GM19035 (cell line): ENCODE data around the gene CELF2.

Source experiments
- ATAC-seq: cut with Tn5 transposase; IDR thresholded peaks from one replicate; pipeline ENCODE4 v1.9.1; 2021; ENCODE audit not compliant: unreplicated experiment

CELF2 gene

DNA sequence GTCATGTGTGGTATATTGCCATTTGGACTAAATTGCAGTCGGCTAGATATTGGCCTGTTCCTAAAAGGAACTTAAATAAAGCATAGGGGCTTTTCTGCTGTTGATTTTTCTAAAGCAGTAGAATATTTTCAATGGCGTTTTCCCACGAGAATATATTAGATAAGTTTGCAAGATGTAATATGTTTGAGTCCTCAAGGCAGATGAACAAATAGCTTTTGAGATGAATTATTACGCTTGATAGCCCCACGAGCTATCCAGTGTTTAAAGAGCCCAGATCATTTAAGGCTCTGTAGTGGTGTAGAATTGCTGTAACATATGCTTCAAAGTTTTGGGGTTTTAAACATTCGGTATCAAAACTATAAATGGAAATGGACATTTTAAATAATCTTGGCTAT lies 2.9 kb downstream of the CELF2 start:
- no peak for ATAC-seq

DNA sequence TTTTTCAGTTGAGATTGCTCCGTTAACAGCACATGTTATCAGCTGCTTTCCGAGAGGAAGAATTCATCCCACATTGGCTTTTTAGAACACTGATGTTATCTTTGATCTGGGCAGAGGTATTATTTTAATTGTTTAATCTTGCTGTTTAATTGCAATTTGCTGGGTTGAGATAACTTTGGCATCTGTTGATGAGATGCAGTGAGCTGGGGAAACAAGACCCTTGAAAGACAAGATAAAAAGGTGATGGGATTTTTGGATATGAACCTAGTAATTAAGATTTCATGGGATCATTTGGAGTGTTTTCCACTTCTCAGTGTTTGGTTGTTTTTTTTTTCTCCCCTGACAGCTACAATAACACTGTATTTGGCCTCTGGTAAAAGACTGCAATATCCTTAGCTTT lies 4.5 kb downstream of the CELF2 start:
- no peak for ATAC-seq

DNA sequence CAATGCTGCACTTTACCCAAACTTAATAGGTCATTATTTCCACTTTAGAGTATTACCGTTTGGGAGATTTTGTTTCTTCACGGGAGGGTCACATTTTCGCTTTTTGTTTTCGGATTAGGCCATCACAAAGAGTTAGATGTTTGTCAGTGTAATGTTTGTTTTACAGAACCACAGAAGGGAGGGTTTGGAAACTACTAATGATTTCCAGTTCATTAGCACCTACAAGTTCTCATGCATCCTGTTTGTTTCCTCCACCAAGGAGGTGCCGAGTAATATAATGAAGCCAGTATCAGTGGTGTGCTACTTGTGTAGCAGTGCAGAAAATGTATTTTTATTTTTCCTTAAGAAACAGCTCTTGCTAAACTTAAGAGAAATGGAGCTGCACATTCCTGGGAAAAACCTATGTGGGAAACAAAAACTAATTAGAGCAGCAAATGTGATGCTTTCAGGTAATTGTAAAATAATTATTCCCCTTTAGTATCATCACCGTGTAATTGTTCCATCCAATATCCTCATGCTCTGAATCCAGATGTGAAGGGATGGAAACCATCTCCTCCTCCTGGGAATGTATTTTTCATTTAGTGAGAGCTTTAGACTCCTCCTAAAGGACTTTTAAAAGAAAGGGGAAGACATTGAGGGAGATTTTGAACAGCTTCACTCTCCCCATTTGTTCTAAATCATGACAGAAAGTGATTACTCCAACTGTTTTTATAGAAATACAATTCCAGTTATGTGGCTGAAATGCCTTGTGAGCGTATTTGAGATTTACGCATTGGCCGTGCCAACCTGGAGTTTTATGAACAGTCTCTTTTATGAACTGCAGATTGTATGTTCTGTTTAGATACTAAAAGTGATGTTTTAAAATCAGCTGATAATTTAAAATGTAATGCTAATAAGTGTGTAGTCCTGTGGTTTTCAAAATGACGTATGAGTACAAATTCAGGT lies 5.6 kb downstream of the CELF2 start:
- no peak for ATAC-seq

DNA sequence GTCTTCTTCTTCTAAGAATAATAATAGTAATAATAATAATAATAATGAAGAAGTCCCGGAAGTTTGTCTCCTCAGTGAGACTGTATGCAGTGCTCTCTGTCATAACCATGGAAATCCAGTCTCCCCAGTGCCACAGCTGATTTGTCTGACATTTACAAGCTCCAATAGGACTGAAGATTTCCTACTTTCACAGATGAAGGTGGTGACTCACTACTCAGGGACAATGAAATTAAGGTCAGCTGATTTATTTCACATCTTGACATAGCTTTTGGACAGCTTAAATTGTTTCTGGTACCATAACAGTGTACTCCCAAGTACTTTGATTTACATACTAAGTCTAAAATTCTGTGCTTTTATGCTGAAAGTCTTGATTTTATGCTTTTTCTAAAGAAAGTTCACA lies 6.9 kb downstream of the CELF2 start:
- no peak for ATAC-seq

DNA sequence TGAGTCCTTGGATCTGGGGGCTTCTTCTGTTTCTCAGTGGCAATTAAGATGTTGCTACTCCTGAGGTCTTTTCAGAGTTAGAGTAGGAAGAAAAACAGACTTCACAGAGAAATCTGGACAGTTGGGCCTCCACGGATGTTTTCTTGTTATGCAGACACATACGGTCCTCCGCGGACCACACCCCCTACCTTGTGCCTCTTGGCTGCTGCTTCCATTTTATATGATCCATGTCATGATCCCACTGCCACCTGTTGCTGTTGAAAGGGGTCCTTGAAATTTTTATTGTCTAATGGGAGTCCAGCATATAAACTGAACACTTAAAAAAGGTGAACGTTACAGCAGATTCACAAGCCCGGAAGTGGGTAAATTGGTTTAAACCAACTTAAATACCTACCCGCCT lies 8.3 kb downstream of the CELF2 start:
- no peak for ATAC-seq

DNA sequence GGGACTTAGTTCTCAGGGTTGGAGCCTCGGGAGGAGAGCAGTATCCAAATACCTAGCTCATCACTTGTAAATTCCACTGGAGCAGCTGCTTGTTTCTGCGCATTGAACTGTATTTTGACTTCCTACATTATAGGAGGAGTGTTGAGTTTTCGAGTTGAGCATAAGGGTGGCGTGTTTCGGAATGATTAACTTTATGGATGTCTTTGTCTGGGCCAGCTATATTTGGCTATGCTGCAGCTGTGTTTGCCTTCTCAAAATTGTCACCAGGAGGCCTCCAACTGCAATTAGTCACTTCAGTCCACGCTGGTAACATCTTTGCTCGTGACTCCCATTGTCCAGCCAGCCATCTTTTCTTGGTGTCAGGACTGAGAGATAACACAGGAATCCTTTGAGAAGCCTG lies 9.1 kb downstream of the CELF2 start:
- ATAC-seq: no peak

DNA sequence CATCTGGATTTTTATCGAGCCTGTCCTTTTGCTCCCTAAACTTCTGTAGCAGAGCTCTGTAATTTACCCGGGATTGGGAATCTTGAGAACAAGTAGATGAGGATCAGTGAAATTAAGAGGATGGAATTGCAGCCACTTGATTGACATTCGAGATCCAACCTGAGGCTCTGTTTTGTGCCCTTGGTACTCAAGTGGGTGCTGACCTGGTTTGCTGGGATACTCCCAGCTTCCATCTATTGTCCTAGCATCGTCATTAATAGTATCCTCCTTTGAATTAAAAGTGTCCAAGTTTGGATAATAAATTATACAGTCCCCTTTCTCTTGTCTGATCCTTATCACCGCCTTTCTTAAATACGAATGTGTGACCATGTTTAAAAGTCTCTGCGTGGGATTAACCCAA lies 17.1 kb downstream of the CELF2 start:
- no peak for ATAC-seq

DNA sequence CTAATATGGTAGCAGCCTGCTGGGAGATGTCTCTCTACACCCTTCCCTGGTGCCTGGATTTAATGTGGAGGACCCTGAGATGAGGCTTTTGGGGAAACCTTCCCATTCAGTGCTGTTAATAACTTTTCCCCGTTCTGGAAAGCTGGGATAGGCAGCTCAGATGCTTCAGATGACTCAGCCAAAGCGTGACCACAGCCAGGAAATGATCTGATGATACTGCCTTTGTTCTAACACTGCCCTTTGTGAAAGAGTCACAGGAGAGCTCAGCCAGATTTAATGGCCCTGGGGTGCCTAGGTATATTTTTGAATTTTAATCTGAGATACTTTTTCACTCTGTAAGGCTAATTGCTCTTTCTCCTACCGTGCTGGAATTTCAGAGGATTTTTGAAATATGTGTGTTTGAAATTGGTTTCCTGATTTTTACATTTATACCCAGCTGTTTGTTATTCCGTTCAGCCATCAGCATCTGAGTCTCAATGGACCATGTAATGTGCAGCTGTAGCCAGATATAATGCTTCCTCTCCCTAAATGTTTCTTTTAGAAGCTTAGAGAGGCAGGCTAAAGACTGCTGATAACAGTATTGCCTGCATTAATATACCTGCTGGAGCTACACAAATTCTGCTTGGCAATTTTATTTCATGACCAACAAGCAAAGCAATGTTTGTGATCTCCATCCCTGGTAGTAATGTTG lies 17.8 kb downstream of the CELF2 start:
- ATAC-seq: no peak

DNA sequence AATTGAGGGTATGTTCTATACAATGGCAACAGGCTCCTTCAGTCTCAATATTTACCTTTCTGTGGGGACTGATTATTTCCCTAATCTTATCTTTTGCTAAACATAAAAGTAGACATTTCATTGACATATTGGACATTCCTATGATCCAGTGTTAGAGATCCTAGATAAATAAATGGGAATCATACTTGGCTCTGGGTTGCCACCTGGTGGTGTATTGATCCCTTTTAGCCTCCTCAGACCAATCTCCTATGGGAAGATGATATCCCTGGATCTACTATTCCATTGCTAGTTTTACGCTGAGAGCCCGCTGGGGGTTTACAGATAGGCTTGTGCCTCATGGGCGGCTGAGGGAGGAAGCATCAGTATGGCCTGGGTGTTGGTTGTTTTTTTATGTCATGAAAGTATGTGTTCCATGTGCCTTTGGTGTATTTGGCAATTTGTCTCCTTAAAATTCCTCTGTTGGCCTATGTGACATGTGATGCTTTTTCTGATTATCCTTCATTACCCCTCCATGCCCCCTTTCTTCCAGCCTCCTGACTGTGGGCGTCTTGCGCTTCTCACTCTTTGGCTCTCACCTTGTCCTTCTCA lies 18.8 kb downstream of the CELF2 start:
- no peak for ATAC-seq

DNA sequence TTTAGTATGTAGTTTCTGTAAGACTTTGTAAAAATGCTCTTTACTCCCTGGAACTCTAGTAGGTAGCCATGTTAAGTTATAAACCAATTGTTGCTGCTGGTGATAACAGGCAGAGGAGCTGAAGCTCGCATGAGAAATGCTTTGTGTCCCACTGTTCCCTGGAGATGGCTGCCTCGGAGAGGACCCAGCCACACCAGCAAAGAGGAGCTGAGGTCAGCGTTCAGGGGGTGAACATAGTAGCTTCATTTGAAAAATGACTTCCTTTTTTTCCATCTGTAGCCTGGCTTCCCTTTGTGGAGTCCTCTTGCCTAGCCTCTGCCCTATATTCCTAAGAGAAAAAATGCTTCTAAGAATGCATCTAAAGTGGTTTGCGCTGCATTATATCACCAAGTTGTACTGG lies 20.3 kb downstream of the CELF2 start:
- no peak for ATAC-seq

DNA sequence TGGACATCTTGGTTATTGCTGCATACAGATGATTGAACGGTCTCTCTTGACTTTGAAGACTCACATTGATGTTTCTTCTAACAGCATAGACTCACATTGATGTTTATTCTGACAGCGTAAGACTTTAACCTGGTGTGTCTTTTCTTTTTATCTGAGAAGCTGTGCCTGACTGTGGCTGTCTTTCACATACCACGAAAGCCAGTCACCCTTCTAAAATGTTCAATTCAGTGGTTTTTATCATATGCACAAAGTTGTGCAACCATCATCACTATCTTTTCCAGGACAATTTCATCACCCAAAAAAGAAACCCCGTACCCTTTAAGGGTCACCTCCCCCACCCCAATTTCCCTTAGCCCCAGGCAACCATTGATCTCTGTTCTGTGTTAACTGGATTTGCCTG lies 24.7 kb downstream of the CELF2 start:
- no peak for ATAC-seq

DNA sequence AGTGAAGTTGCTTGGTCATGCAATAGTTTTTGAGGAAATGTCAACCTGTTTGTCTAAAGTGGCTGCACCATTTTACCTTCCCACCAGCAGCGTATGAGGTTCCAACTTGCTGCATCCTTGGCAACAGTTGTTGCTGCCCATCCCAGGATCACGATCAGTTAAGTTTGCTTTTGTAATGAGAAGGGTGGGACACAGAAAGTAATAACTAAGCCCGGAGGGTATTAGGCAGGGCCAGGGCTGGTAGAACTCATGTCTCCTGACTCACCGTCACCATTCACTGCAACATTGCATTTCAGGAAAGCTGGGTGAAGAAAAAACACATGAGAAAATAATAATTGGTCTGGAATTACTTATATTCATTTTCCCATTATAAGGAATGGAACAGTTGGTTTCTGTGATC lies 25.4 kb downstream of the CELF2 start:
- no peak for ATAC-seq

DNA sequence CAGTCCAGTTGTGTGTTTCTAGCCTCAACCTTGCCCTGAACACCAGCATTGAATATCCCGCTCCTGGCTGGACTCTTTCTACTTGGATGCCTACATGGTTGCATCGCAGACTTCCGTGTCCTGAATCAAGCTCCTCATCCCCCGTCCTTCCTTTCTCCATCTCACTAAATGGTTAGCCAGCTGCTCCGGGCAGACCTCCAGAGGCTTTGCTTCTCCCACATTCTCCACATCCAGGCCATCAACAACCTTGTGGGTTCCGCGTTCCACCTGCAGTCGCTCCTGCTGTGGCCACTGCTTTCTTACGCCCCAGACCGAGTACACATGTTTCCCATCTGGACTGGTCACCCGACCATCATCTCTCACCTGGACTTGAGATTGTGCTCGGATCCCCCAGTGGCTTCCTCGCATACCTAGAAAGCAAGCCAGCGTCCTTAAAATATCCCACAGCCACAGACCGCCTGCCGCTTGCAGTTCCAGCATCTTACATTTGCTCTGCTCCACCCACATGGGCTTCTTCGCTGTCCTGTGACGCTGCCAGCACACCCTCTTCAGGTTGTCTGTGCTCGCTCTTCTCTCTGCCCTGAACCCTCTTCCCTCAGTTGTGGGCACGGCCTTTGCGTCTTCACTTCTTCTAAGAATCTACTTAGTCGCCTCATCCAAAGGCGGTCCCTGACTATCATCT lies 25.9 kb downstream of the CELF2 start:
- ATAC-seq: no peak

DNA sequence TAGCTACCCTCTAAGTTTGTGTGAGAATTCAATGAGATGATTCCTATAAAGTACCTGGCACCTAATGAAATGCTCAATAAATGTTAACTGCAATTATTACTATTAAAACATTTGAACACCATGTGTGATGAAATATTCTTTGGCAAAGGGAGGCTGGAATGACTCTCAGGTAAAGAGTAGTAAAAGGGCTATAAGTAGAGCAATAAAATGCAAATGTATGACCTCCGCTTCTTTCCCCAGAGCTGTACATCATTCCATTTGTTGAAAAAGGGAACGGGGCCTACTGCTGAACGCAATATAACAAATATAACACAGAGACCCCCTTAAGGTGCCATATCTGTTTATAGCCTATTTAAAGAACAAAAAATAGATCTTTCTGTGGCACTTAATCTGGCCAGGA lies 27.8 kb downstream of the CELF2 start:
- no peak for ATAC-seq

DNA sequence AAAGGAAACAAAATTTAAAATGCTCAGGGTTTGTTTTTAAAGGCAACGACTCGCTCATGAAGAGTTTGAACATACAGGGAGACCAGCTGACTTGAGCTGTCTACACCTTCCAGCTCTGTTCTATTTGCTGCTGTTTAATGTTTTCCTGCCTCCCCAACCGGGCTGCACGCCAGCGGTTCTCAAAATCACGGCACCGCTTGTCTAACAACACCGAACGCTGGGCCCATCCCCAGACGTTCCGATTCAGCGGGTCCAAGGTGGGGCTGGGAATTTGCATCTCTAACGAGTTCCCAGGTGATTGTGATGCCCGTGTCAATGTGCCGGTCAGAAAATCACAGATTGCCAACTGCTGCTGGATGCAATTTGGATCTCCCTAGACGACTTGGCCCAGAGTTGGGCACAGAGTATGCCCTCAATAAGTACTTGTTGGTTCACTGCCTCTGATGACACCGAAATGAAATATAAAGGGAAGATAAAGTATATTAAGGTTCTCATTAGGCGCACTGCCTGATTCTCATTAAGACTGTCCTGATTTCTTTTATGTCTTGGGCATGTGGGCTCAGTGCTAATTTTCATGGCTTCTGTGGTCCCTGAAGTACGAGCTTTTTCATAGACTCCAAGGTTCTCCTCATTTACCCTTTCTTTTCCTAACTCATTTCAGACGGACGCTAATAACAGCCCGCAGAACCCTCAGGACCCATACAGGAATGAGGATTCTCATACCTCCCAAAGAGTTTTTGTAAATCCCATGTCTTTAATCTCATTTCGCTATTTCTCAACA lies 28.5 kb downstream of the CELF2 start:
- ATAC-seq: no peak

DNA sequence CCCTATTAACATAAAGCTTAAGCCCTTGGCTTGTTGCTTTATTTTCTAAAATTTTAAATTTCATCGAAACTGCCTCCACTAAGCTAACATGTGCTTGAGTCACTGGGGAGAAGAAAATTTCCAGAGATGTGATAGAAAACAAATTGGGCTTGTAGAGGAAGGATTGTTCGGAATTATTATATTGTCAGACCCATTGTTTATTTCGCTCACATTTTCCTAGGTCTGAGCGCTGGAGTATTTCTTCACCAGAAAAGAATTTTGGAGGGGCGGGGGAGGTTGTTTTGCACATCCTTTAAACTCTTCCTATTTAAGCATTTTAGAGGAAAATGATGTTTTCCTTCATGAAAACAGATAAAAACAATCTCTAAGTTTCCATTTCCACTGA lies 29.1 kb downstream of the CELF2 start:
- no peak for ATAC-seq

DNA sequence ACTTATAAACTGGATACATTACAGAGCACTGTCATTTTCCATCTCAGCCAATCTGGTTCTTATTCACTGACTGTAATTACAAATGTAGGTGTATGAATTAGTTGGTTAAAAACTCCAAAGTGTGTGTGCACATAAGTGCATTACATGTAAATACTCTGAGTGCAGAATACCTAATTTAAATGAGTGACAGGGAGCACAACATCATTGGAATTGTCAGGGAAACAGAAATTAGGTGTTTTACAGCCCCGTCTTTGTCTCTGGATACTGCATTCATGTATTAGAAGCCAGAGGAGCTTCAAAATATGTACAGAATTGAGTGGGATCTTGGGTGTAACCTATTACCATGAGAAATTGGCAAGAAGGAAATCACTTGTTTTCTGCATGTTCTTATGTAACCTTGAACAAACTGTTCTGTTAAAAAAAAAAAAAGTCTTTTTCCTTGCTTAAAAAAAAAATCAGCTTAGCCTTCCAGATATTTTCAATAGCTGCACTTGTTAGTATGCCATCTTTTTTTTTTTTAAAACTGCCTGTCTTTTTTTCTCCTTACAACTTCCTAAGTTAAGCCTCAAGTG lies 31.1 kb downstream of the CELF2 start:
- ATAC-seq: no peak

DNA sequence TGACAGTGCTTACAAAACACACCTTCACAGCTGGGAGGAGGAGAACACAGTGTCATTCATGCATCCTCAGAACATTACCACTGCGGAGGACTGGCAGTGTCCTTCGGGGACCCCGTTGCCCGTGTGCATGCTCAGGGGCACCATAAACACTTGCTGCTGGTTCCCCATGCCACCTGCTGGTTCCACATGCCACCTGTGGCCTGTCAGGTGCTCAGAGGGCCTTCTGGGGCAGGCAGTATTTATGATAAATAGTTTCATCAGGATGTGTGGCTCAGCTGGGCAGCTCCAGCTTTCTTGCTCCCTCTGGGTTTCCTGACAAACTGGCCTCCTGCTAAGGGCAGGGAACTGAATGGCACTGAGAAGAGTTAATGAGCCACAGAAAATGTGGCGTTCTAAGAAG lies 32.1 kb downstream of the CELF2 start:
- no peak for ATAC-seq

DNA sequence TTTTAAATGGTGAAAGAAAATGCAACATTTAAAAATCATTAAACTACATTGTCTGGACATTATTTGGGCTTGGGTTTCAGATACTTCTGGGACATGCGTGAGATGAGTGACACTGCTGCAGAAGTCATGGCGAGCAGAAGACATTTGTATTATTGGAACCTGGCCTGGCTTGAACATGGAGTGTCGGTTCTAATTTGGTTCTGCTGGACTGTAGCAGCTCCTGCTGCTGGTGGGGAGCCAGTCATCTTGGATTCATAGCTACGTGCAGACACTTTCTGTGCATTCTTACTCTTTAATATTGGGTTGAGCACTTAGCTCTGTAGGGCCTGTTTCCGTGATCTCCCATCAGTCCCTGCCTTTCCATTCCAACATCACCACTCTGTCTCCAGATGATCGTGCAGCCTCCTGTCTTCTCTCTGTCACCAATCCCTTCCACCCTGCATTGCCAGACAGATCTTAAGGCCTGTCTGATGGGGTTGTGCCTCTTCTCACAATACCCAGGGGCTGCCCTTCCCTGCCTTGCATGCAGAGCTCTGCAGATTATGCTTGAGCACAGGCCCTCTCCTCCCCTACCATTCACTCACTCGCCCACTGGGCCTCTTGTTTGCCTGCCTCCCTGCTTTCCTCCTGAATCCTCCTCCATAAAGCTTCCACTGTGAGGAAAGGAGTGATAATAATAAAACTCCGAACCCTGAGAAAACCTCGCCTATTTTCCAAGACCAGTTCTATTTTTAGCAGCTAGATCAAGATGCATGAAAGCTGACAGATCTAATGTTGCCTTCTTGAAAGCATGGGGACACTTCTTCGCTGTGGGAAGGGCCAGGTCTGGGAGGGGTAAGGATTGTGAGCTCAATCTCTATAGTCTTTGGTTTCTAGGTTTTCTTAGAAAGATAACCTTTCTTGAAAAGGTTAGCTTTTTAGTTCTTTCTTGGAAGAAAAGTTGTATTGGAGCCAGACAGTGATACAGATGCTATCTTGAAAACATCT lies 32.9 kb downstream of the CELF2 start:
- no peak for ATAC-seq
